DLD1 (cell line): Measurements from ENCODE around the gene SLC16A7.

Experiments used
- in situ Hi-C: cut with HindIII; loops from 2 replicates; pipeline ENCODE4 v1.10.0; 2017; ENCODE audit warnings: low sequenced_read_pairs

Gene SLC16A7

GRCh38 chr12:59664495-59664894, 68.7 kb downstream of the SLC16A7 start:
- in situ Hi-C loops: no loop called here

- in situ Hi-C loops: no loop called here
Measured at GRCh38 chr12:59665701-59666100, 69.9 kb downstream of the SLC16A7 start.

- in situ Hi-C loops: no loop called here
Measured at GRCh38 chr12:59668674-59669073, 72.8 kb downstream of the SLC16A7 start.

- in situ Hi-C loops: no loop called here
Measured at GRCh38 chr12:59672273-59672672, 76.4 kb downstream of the SLC16A7 start.

- in situ Hi-C loops: no loop called here
Measured at GRCh38 chr12:59675461-59675860, 79.6 kb downstream of the SLC16A7 start.

- in situ Hi-C loops: no loop called here
Measured at GRCh38 chr12:59677857-59678256, 82.0 kb downstream of the SLC16A7 start.

- in situ Hi-C loops: no loop called here
Measured at GRCh38 chr12:59678759-59679411, 83.1 kb downstream of the SLC16A7 start.

- in situ Hi-C loops: no loop called here
Measured at GRCh38 chr12:59689776-59690175, 93.9 kb downstream of the SLC16A7 start.

- in situ Hi-C loops: no loop called here
Measured at GRCh38 chr12:59695379-59695778, 99.5 kb downstream of the SLC16A7 start.

GRCh38 chr12:59698600-59698999, 102.8 kb downstream of the SLC16A7 start:
- in situ Hi-C loops: no loop called here

- in situ Hi-C loops: no loop called here
Measured at GRCh38 chr12:59699421-59700152, 103.8 kb downstream of the SLC16A7 start.

GRCh38 chr12:59700153-59700450, 104.3 kb downstream of the SLC16A7 start:
- in situ Hi-C loops: no loop called here

- in situ Hi-C loops: no loop called here
Measured at GRCh38 chr12:59708064-59708463, 112.2 kb downstream of the SLC16A7 start.

GRCh38 chr12:59708484-59708883, 112.7 kb downstream of the SLC16A7 start:
- in situ Hi-C loops: no loop called here

GRCh38 chr12:59710004-59710628, 114.3 kb downstream of the SLC16A7 start:
- in situ Hi-C loops: no loop called here

GRCh38 chr12:59710964-59711363, 115.1 kb downstream of the SLC16A7 start:
- in situ Hi-C loops: no loop called here

GRCh38 chr12:59715434-59715833, 119.6 kb downstream of the SLC16A7 start:
- in situ Hi-C loops: no loop called here

- in situ Hi-C loops: no loop called here
Measured at GRCh38 chr12:59716043-59716442, 120.2 kb downstream of the SLC16A7 start.

GRCh38 chr12:59717436-59717835, 121.6 kb downstream of the SLC16A7 start:
- in situ Hi-C loops: no loop called here

- in situ Hi-C loops: no loop called here
Measured at GRCh38 chr12:59719701-59720100, 123.9 kb downstream of the SLC16A7 start.

- in situ Hi-C loops: no loop called here
Measured at GRCh38 chr12:59723520-59723919, 127.7 kb downstream of the SLC16A7 start.

- in situ Hi-C loops: no loop called here
Measured at GRCh38 chr12:59724011-59724695, 128.3 kb downstream of the SLC16A7 start.
